ENCODE measurements around the gene C10orf67. TPM values are rescaled to one million over a fixed set of nuclear protein-coding genes. Genes with fewer than 3 reads are reported as not detected.

C10orf67 gene
- total RNA-seq, 1 experiment from 2014 or later: not detected

DNA sequence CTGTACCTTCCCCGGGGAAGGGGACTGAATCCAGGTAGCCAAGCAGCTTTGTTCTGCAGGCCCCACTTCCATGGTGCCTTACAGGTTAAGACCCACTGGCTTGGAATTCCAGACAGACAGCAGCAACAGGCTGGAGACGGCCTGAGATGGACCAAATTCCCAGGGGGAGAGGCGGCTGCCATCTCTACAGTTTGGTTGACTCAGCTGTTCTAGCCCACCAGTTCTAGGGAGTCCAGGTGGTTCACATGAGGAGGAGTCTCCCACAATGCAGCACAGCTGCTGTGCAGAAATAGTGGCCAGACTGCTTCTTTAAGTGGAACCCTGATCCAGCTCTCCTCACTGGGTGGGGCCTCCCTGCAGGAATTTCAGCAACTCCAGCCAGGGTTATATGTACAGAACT is 74.1 kb downstream of the C10orf67 start:
- no peak overlapping the region for H3K4ac ChIP-seq (ENCODE audit: low read depth, low read length)
- Mint-ChIP-seq H3K36me3 (ENCODE audit: insufficient read depth in 1 of 3, low read depth in 3 of 3) (peaks cover 5 to 15% (median 11%) of the 10 kb centered on the region in 3 experiments), H3K27ac (no peak overlapping the region), H3K4me1 (0 out of 4 replicates have a peak, but pooled peaks cover 0 to 2% of the 10 kb centered on the region in 2 experiments), H3K9me3 (peaks cover 18 to 25% of the 10 kb centered on the region in 2 experiments), H3K4me3 (no peak overlapping the region), H3K27me3 (ENCODE audit: low read depth) (peaks cover 10% of the 10 kb centered on the region)
- no peaks in the 10 kb centered on the region for H3K23me2 ChIP-seq (ENCODE audit: insufficient read length, low read depth, low read length, poor library complexity, severe bottlenecking)
- H2BK15ac ChIP-seq (ENCODE audit: low read depth, low read length): no peak overlapping the region
- H3K4me2 ChIP-seq (ENCODE audit: insufficient read depth, insufficient read length, low read length): no peak overlapping the region
- no peak overlapping the region for H2AFZ ChIP-seq (ENCODE audit: low read length)
- no peaks in the 10 kb centered on the region for H3K79me2 ChIP-seq (ENCODE audit: insufficient read depth, low read length)
- H3T11ph ChIP-seq (ENCODE audit: low read length): no peak overlapping the region
- no peak overlapping the region for H3K18ac ChIP-seq (ENCODE audit: insufficient read length, low read depth, low read length)
- H4K8ac ChIP-seq (replicated peaks; ENCODE audit: insufficient read length, low read depth, low read length): no peak overlapping the region
- H3K9me3 ChIP-seq (ENCODE audit: control insufficient read depth, low read depth, low read length): no peaks in the 10 kb centered on the region
- H2AK5ac ChIP-seq (ENCODE audit: insufficient read length, low read length): no peak overlapping the region
- H4K20me1 ChIP-seq (ENCODE audit: control insufficient read depth, insufficient read depth, insufficient read length): no peaks in the 10 kb centered on the region
- H2BK20ac ChIP-seq (ENCODE audit: low read depth, low read length, poor library complexity, severe bottlenecking): no peak overlapping the region
- no peak overlapping the region for H3K9ac ChIP-seq (ENCODE audit: extremely low read depth, insufficient read length, low read length)
- no peak overlapping the region for H3K14ac ChIP-seq (ENCODE audit: insufficient read depth, low read length)
- no peak overlapping the region for H3K56ac ChIP-seq (ENCODE audit: insufficient read length, low read depth, low read length)
- no peak overlapping the region for H4K91ac ChIP-seq (ENCODE audit: insufficient read length, low read depth, low read length)
- no peak overlapping the region for H2BK5ac ChIP-seq (ENCODE audit: insufficient read length, low read length)
- no peaks in the 10 kb centered on the region for H3K79me1 ChIP-seq (ENCODE audit: insufficient read depth, low read depth, low read length, poor library complexity, severe bottlenecking)
- H3K27me3 ChIP-seq (ENCODE audit: insufficient read depth, low read length): no peaks in the 10 kb centered on the region
- no peak for DNase-seq
- WGBS (ENCODE audit: extremely low coverage, insufficient read length, low lambda C conversion rate): no CpG with 5 or more reads among the region's 3 CpGs
- H3K23ac ChIP-seq (ENCODE audit: insufficient read length, low read depth, low read length): no peak overlapping the region
- H2BK12ac ChIP-seq (ENCODE audit: insufficient read length, low read depth, low read length): no peak overlapping the region
- H4K5ac ChIP-seq (ENCODE audit: insufficient read length, low read depth, low read length): no peak overlapping the region
- H2BK120ac ChIP-seq (ENCODE audit: low read depth, low read length, poor library complexity, severe bottlenecking): no peak overlapping the region
- H3K4me1 ChIP-seq (ENCODE audit: insufficient read depth, low read length): no peaks in the 10 kb centered on the region
- TF ChIP-seq, protein P1, sequence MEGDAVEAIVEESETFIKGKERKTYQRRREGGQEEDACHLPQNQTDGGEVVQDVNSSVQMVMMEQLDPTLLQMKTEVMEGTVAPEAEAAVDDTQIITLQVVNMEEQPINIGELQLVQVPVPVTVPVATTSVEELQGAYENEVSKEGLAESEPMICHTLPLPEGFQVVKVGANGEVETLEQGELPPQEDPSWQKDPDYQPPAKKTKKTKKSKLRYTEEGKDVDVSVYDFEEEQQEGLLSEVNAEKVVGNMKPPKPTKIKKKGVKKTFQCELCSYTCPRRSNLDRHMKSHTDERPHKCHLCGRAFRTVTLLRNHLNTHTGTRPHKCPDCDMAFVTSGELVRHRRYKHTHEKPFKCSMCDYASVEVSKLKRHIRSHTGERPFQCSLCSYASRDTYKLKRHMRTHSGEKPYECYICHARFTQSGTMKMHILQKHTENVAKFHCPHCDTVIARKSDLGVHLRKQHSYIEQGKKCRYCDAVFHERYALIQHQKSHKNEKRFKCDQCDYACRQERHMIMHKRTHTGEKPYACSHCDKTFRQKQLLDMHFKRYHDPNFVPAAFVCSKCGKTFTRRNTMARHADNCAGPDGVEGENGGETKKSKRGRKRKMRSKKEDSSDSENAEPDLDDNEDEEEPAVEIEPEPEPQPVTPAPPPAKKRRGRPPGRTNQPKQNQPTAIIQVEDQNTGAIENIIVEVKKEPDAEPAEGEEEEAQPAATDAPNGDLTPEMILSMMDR (conservative IDR thresholded peaks at IDR 0.05): no peak
- no peak overlapping the region for H3K27ac ChIP-seq (ENCODE audit: insufficient read length, low read depth, low read length)

Measured in H9 (cell line).